SK-N-SH (cell line): ENCODE data around the gene CD180. TPM values are rescaled to one million over a fixed set of nuclear protein-coding genes. Genes with fewer than 3 reads are reported as not detected.

Experiments used
- CTCF ChIA-PET: fragments of 300-600, 350-600 bp; formaldehyde crosslinking; extraction: SDS; loops from one replicate; lab custom pipeline; 2021; lab: Yijun Ruan, JAX
- POLR2A ChIA-PET: fragments of 350-600 bp; sonication (Branson Sonifier 250); formaldehyde crosslinking; extraction: SDS; loops from one replicate; lab custom pipeline; 2020; ENCODE audit warnings: antibody characterized with exemption, inconsistent platforms; lab: Yijun Ruan, JAX
- DNase-seq: peaks from one replicate; pipeline ENCODE4 v3.0.0; 2012
- H2AFZ ChIP-seq: fragments of 200-600 bp; sonication (generic); 2 replicates; pipeline ENCODE4 v1.8.1; 2016; ENCODE audit warnings: antibody characterized with exemption, mild to moderate bottlenecking, low read depth
- H3F3A ChIP-seq: fragments of 200-600 bp; sonication (generic); replicated peaks from 2 replicates; pipeline ENCODE3; 2016; ENCODE audit warnings: antibody characterized with exemption, mild to moderate bottlenecking; ENCODE audit not compliant: insufficient read depth
- H3K27ac ChIP-seq, 2 experiments: fragments of 200-500 bp in 1 of 2; fragments of 200-600 bp in 1 of 2; sonication (Bioruptor generic) in 1 of 2; sonication (generic), shearing (Covaris generic) in 1 of 2; 2 replicates each; pipeline versions ENCODE4 v1.5.1 to v1.6.1; 2014 to 2016; ENCODE audit warnings: low read depth in 2 of 2, inconsistent platforms in 1 of 2, low read length in 1 of 2, mild to moderate bottlenecking in 1 of 2, mixed read lengths in 1 of 2
- H3K27me3 ChIP-seq: fragments of 200-600 bp; sonication (generic), shearing (Covaris generic); 2 replicates; pipeline ENCODE4 v1.6.1; 2016; ENCODE audit warnings: mixed run types; ENCODE audit not compliant: insufficient read depth
- H3K36me3 ChIP-seq, 2 experiments: fragments of 200-500 bp in 1 of 2; fragments of 200-600 bp in 1 of 2; sonication (Bioruptor generic) in 1 of 2; sonication (generic) in 1 of 2; replicated peaks in 1 of 2; 2 replicates each; pipeline versions ENCODE3 to v1.5.1; 2014 to 2016; ENCODE audit warnings: low read length in 1 of 2, mild to moderate bottlenecking in 1 of 2; ENCODE audit not compliant: insufficient read depth in 2 of 2, control insufficient read depth in 1 of 2
- H3K4me1 ChIP-seq, 2 experiments: fragments of 200-500 bp in 1 of 2; fragments of 200-600 bp in 1 of 2; sonication (Bioruptor generic) in 1 of 2; sonication (generic), shearing (Covaris generic) in 1 of 2; 2 replicates each; pipeline versions ENCODE4 v1.5.1 to v1.6.1; 2014 to 2016; ENCODE audit warnings: low read depth in 1 of 2, low read length in 1 of 2, mixed run types in 1 of 2; ENCODE audit not compliant: insufficient read depth in 2 of 2, control insufficient read depth in 1 of 2
- H3K4me2 ChIP-seq: fragments of 200-600 bp; sonication (generic), shearing (Covaris generic); 2 replicates; pipeline ENCODE4 v1.6.1; 2017; ENCODE audit warnings: mixed run types
- H3K4me3 ChIP-seq, 2 experiments: fragments of 200-500 bp in 1 of 2; fragments of 200-600 bp in 1 of 2; sonication (Bioruptor generic) in 1 of 2; sonication (generic), shearing (Covaris generic) in 1 of 2; 2 replicates each; pipeline versions ENCODE4 v1.5.1 to v1.8.1; 2014 to 2016; ENCODE audit warnings: low read depth in 2 of 2, inconsistent platforms in 1 of 2, low read length in 1 of 2, mild to moderate bottlenecking in 1 of 2, mixed read lengths in 1 of 2, moderate library complexity in 1 of 2
- H3K79me2 ChIP-seq: fragments of 200-600 bp; sonication (generic); 2 replicates; pipeline ENCODE4 v1.8.1; 2017; ENCODE audit warnings: mild to moderate bottlenecking; ENCODE audit not compliant: insufficient read depth
- H3K9ac ChIP-seq: fragments of 200-600 bp; sonication (generic); 2 replicates; pipeline ENCODE4 v1.6.1; 2017; ENCODE audit warnings: mixed run types
- H3K9me2 ChIP-seq: fragments of 200-600 bp; sonication (generic); 2 replicates; pipeline ENCODE4 v1.6.1; 2017; ENCODE audit warnings: mixed run types
- H3K9me3 ChIP-seq: fragments of 200-600 bp; sonication (generic); 2 replicates; pipeline ENCODE4 v1.6.1; 2017; ENCODE audit warnings: mixed run types, mild to moderate bottlenecking, moderate library complexity
- H4K20me1 ChIP-seq: fragments of 200-600 bp; sonication (generic); 2 replicates; pipeline ENCODE4 v1.6.1; 2017; ENCODE audit warnings: mild to moderate bottlenecking, mixed run types; ENCODE audit not compliant: insufficient read depth
- CTCF ChIP-seq: fragments of 200-600 bp; sonication (generic); IDR thresholded peaks from 2 replicates; pipeline ENCODE4 v1.6.1; 2017; ENCODE audit warnings: antibody characterized with exemption, mild to moderate bottlenecking, moderate library complexity
- ELF1 ChIP-seq: IDR thresholded peaks from 2 replicates; pipeline ENCODE4 v1.4.0; 2012
- EZH2phosphoT487 ChIP-seq: fragments of 200-600 bp; sonication (generic); IDR thresholded peaks from 2 replicates; pipeline ENCODE4 v1.6.1; 2017; ENCODE audit warnings: low read depth, mixed run types, mild to moderate bottlenecking, antibody characterized with exemption, moderate library complexity, borderline replicate concordance
- FOSL2 ChIP-seq: IDR thresholded peaks from 2 replicates; pipeline ENCODE4 v1.4.0; 2012; ENCODE audit warnings: low read depth, mild to moderate bottlenecking, moderate library complexity, borderline replicate concordance
- GABPA ChIP-seq: IDR thresholded peaks from 2 replicates; pipeline ENCODE4 v1.4.0; 2012; ENCODE audit warnings: low read depth, mild to moderate bottlenecking
- GATA2 ChIP-seq: sonication (generic); formaldehyde crosslinking; IDR thresholded peaks from 2 replicates; pipeline ENCODE4 v1.5.0; 2020; ENCODE audit warnings: mild to moderate bottlenecking, missing genetic modification reagents
- MEF2A ChIP-seq: IDR thresholded peaks from 2 replicates; pipeline ENCODE4 v1.4.0; 2012; ENCODE audit warnings: low read depth, borderline replicate concordance
- MXI1 ChIP-seq: IDR thresholded peaks from 2 replicates; pipeline ENCODE4 v1.6.1; 2012; ENCODE audit warnings: mild to moderate bottlenecking, low read depth, low read length, improper control_type of control experiment
- NFIC ChIP-seq: IDR thresholded peaks from 2 replicates; pipeline ENCODE4 v1.4.0; 2012; ENCODE audit warnings: borderline replicate concordance
- RAD21 ChIP-seq: IDR thresholded peaks from 2 replicates; pipeline ENCODE4 v1.6.1; 2012; ENCODE audit warnings: mild to moderate bottlenecking, low read length
- RCOR1 ChIP-seq: fragments of 150-350 bp; IDR thresholded peaks from 2 replicates; pipeline ENCODE4 v1.6.1; 2017; ENCODE audit warnings: antibody characterized with exemption, low read length
- SIN3A ChIP-seq: IDR thresholded peaks from 2 replicates; pipeline ENCODE4 v1.6.1; 2012; ENCODE audit warnings: low read depth, mild to moderate bottlenecking, low read length, moderate library complexity, borderline replicate concordance
- SMC3 ChIP-seq: IDR thresholded peaks from 2 replicates; pipeline ENCODE4 v1.6.1; 2012; ENCODE audit warnings: low read depth, low read length, improper control_type of control experiment
- TCF12 ChIP-seq: IDR thresholded peaks from 2 replicates; pipeline ENCODE4 v1.4.0; 2012
- TEAD4 ChIP-seq: IDR thresholded peaks from 2 replicates; pipeline ENCODE4 v1.4.0; 2012; ENCODE audit warnings: mild to moderate bottlenecking, borderline replicate concordance; ENCODE audit not compliant: insufficient read depth
- USF1 ChIP-seq: IDR thresholded peaks from 2 replicates; pipeline ENCODE4 v1.4.0; 2012; ENCODE audit warnings: low read depth, borderline replicate concordance
- USF2 ChIP-seq: fragments of 150-350 bp; IDR thresholded peaks from 2 replicates; pipeline ENCODE4 v1.6.1; 2017; ENCODE audit warnings: antibody characterized with exemption, low read length, low read depth, borderline replicate concordance
- WGBS: methylation state at CpG from one replicate; pipeline ENCODE4 v1.1.6; 2017; ENCODE audit warnings: low lambda C conversion rate; 5-methylcytosine and 5-hydroxymethylcytosine counted together
- polyA plus RNA-seq, 3 experiments: library from polyadenylated mRNA; depleted of rRNA; stranded (reverse); fragments of >200 nt; gene quantifications; 2 replicates each; pipeline ENCODE4 v1.2.3, GENCODE V29; 2012
- TF ChIP-seq, protein P1 (sequence below): IDR thresholded peaks from 2 replicates; pipeline ENCODE4 v1.4.0; 2012; ENCODE audit warnings: low read depth
- TF ChIP-seq, protein P2 (sequence below): IDR thresholded peaks from 2 replicates; pipeline ENCODE4 v1.4.0; 2012; ENCODE audit warnings: low read depth, borderline replicate concordance
- TF ChIP-seq, protein P3 (sequence below): IDR thresholded peaks from 2 replicates; pipeline ENCODE4; 2012

Gene CD180
- polyA plus RNA-seq, 1 of the 3 experiments (the other 2 are of a cell fraction), result 0.02 TPM

DNA sequence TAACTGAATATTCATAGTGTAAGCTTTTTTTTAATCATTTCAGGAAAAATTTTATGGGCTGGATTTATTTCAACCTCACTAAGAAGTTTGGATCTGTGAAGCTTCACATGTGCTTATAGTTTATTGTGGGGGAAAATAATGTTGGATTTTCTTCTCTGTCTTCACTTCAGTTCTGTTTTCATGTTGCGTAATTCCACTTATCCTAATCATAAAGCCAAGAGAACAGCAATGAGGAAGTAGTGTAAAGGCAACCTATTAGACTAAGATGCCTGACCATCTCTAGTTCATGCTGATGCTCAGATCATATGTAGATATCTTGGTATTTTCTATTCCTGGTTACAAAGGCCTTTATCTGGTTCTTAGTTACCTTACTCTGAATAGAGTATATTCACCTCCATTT is 50.0 kb downstream of the CD180 start:
- H2AFZ ChIP-seq, result no peak overlapping the region
- H3K4me2 ChIP-seq, result no peak overlapping the region
- CTCF ChIA-PET, result interaction anchor here (1.0 to 5.9 kb wide), 2 partner anchors 159 to 332 kb away, joined by 4 to 26 read pairs; no protein-coding TSS in a partner anchor
- no peaks in the 10 kb centered on the region for H3F3A ChIP-seq
- H3K9me2 ChIP-seq, result no peaks in the 10 kb centered on the region
- H3K9me3 ChIP-seq, result no peaks in the 10 kb centered on the region
- H3K4me3 ChIP-seq, result no peak overlapping the region
- H3K9ac ChIP-seq, result no peak overlapping the region
- no peaks in the 10 kb centered on the region for H4K20me1 ChIP-seq
- no peaks in the 10 kb centered on the region for H3K27me3 ChIP-seq
- TF ChIP-seq SIN3A (no peak), GABPA (no peak), SMC3 (no peak), TEAD4 (no peak), USF2 (no peak), CTCF (no peak), MEF2A (no peak), USF1 (no peak)
- TF ChIP-seq, protein P1, sequence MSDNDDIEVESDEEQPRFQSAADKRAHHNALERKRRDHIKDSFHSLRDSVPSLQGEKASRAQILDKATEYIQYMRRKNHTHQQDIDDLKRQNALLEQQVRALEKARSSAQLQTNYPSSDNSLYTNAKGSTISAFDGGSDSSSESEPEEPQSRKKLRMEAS, result no peak
- TF ChIP-seq, all 33 proteins: peak for 0
- 97% methylated on average over 1 of the region's 1 CpG for WGBS
- no peak overlapping the region for H3K27ac ChIP-seq
- peaks cover 0 to 39% of the 10 kb centered on the region in 2 experiments for H3K36me3 ChIP-seq
- DNase-seq, result no peak
- H3K4me1 ChIP-seq, result no peaks in the 10 kb centered on the region
- POLR2A ChIA-PET, result no interaction called here
- no peaks in the 10 kb centered on the region for H3K79me2 ChIP-seq

DNA sequence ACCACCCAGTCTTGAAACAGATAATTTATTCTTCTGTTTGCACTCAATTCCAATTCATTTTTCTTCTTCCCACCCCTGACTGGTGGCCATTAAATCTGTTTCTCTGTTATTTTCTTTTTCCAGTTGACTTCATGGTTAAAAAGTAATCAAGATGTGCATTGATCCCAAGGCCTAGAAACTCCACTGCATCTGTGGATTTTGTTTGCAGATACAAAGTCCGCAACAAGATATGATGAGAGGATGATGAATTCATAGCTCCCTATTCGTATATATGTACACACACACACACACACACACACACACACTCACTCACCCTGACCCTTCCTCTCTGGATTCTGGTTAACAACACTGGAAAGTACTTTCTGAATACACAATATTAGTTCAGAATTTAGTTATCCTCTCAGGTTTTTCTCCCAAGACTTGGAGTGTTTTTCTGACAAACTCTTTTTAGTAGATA is 52.4 kb downstream of the CD180 start:
- H3F3A ChIP-seq, result no peaks in the 10 kb centered on the region
- H2AFZ ChIP-seq, result no peak overlapping the region
- no peak overlapping the region for H3K27ac ChIP-seq
- H3K27me3 ChIP-seq, result no peaks in the 10 kb centered on the region
- H3K4me1 ChIP-seq, result no peaks in the 10 kb centered on the region
- CTCF ChIA-PET, result interaction anchor here (0.9 to 5.9 kb wide), 5 partner anchors 13 to 330 kb away, joined by 3 to 26 read pairs (median 4); no protein-coding TSS in a partner anchor
- H3K9me2 ChIP-seq, result no peaks in the 10 kb centered on the region
- no peaks in the 10 kb centered on the region for H3K9me3 ChIP-seq
- H3K4me2 ChIP-seq, result no peak overlapping the region
- POLR2A ChIA-PET, result no interaction called here
- no peak for DNase-seq
- H4K20me1 ChIP-seq, result no peaks in the 10 kb centered on the region
- WGBS, result 91% methylated on average over 2 of the region's 2 CpGs
- H3K9ac ChIP-seq, result no peak overlapping the region
- no peaks in the 10 kb centered on the region for H3K79me2 ChIP-seq
- H3K36me3 ChIP-seq, result peaks cover 0 to 39% of the 10 kb centered on the region in 2 experiments
- no peak overlapping the region for H3K4me3 ChIP-seq
- TF ChIP-seq RAD21 (no peak), TEAD4 (no peak), SIN3A (no peak), EZH2phosphoT487 (no peak), SMC3 (no peak), RCOR1 (no peak), FOSL2 (no peak), ELF1 (no peak), NFIC (no peak), GATA2 (CRISPR knock-in tag) (no peak), TCF12 (no peak), MXI1 (no peak)
- TF ChIP-seq, protein P2, sequence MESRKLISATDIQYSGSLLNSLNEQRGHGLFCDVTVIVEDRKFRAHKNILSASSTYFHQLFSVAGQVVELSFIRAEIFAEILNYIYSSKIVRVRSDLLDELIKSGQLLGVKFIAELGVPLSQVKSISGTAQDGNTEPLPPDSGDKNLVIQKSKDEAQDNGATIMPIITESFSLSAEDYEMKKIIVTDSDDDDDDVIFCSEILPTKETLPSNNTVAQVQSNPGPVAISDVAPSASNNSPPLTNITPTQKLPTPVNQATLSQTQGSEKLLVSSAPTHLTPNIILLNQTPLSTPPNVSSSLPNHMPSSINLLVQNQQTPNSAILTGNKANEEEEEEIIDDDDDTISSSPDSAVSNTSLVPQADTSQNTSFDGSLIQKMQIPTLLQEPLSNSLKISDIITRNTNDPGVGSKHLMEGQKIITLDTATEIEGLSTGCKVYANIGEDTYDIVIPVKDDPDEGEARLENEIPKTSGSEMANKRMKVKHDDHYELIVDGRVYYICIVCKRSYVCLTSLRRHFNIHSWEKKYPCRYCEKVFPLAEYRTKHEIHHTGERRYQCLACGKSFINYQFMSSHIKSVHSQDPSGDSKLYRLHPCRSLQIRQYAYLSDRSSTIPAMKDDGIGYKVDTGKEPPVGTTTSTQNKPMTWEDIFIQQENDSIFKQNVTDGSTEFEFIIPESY, result no peak
- TF ChIP-seq, protein P3, sequence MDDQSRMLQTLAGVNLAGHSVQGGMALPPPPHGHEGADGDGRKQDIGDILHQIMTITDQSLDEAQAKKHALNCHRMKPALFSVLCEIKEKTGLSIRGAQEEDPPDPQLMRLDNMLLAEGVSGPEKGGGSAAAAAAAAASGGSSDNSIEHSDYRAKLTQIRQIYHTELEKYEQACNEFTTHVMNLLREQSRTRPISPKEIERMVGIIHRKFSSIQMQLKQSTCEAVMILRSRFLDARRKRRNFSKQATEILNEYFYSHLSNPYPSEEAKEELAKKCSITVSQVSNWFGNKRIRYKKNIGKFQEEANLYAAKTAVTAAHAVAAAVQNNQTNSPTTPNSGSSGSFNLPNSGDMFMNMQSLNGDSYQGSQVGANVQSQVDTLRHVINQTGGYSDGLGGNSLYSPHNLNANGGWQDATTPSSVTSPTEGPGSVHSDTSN, result no peak
- TF ChIP-seq, protein P1, result no peak
